Retinal pigment epithelial cell (primary cell): ENCODE results near the gene NLGN1.

Experiments
- DNase-seq: peaks from one replicate; pipeline ENCODE4 v3.0.0-alpha.2; 2010; ENCODE audit warnings: low read depth
- H3K4me3 ChIP-seq: 2 replicates; pipeline ENCODE4 v1.5.1; 2011; ENCODE audit warnings: mild to moderate bottlenecking, low read length, control low read depth, moderate library complexity
- CTCF ChIP-seq: conservative IDR thresholded peaks from 2 replicates; pipeline ENCODE4 v1.5.1; 2011; ENCODE audit warnings: low read depth, low read length, control low read depth, inconsistent platforms

The NLGN1 gene

DNA sequence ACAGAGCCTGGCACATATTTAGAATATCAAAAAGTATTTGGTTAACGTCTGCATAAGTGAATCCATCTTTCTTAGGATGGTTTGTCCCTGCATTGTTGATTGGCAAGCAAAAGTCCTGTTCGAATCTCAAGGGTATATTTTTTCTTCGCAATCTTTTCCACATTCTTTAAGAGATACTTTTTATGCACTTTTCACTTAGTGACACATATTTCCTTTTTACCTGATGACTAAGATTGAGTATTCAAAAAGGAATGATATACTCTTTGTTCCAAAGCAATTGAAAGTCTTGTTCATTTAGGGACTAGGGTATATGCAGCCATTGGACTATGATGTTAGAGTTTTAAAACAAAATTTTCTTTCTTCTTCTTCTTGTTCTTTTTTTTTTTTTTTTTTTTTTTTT, 349.9 kb downstream of the NLGN1 start:
- no peak for DNase-seq
- TF ChIP-seq CTCF = no peak
- H3K4me3 ChIP-seq = no peak overlapping the region

DNA sequence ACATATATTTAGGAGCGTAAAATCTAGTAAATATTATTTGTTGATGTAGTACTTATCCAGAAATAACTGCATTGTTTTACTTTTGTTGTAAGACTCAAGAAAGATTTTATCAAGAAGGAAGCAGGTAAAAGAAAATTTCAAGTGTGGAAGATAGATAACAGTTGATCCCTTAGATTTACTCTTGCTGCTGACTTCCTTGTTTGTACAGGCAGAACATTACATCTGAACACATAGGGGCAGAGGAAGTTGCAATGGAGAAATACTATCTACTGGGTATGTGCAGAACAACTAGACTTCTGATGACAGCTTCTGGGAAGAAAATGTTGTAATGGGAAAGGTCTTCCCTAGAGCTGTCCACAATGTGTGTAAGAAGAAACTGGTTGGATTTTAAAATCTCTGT, 350.6 kb downstream of the NLGN1 start:
- TF ChIP-seq CTCF = no peak
- DNase-seq = no peak
- no peak overlapping the region for H3K4me3 ChIP-seq

- TF ChIP-seq CTCF = no peak
- H3K4me3 ChIP-seq = no peak overlapping the region
- no peak for DNase-seq
These were observed 352.6 kb downstream of the NLGN1 start for GRCh38 chr3:173750095-173750494.

DNA sequence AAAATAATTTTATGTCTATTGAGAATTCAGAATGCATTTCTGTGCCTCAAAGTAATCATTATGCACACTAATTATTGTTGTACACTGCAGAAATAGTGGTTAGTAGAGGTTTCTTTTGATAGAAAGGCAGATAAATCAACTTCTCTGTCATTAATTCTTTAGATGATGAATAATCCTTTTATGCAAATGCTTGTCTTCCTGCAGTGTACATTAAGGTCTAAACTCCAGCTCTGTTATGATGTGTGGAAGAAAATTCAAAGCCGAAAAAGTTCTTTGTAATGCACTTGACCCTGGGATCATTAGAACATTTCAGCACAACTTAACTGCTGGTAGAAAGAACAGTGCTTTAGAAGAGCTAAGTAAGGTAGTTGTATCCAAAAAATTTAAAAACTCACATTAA, 353.0 kb downstream of the NLGN1 start:
- no peak overlapping the region for H3K4me3 ChIP-seq
- no peak for DNase-seq
- no peak for TF ChIP-seq CTCF

DNA sequence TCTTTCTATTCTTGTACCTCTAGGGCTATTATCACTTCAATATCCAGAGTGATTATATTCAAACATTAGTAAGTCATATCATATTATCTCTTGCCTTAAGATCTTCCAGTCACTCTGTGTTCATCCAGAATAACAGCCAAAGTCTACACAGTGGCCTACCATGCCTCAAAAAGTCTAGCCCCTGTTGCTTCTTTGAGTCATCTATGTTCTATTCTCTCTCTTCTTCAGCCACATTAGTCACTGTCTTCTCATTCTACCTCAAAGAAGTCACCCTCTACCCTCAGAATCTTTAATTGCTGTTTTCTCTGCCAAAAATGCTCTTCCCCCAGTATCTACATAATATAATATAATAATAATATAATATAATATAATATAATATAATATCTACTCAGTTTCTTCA, 356.0 kb downstream of the NLGN1 start:
- no peak for TF ChIP-seq CTCF
- no peak for DNase-seq
- H3K4me3 ChIP-seq = no peak overlapping the region

- DNase-seq = no peak
- H3K4me3 ChIP-seq = no peak overlapping the region
- no peak for TF ChIP-seq CTCF
These were observed 357.6 kb downstream of the NLGN1 start for GRCh38 chr3:173755161-173755560.

GRCh38 chr3:173761161-173761560, 363.6 kb downstream of the NLGN1 start:
- no peak for DNase-seq
- H3K4me3 ChIP-seq = no peak overlapping the region
- TF ChIP-seq CTCF = no peak
